CD4-positive, CD25-positive, alpha-beta regulatory T cell (primary cell): ENCODE data around the gene VPS33B. TPM values are rescaled to one million over a fixed set of nuclear protein-coding genes. Genes with fewer than 3 reads are reported as not detected.

Experiments used
- ATAC-seq, 2 donors: fragments of 150-1000 bp; cut with Tn5 transposase; one replicate each; pipeline ENCODE4 v1.10.0; 2021; ENCODE audit warnings: low read depth in 2 of 2, moderate number of reproducible peaks in 2 of 2, moderate library complexity in 1 of 2
- DNase-seq, 3 donors: peaks; one replicate each; pipeline versions ENCODE4 v3.0.0 to v3.0.0-alpha.2; 2012 to 2022; ENCODE audit warnings: mixed read lengths in 1 of 3
- H3K27ac ChIP-seq: one replicate; pipeline ENCODE4 v1.7.0; 2013; ENCODE audit warnings: mild to moderate bottlenecking, low read length; ENCODE audit not compliant: insufficient read depth, poor library complexity, severe bottlenecking
- H3K27me3 ChIP-seq: one replicate; pipeline ENCODE4 v1.7.0; 2013; ENCODE audit warnings: low read length; ENCODE audit not compliant: control insufficient read depth, insufficient read depth
- H3K36me3 ChIP-seq: one replicate; pipeline ENCODE4 v1.7.0; 2013; ENCODE audit warnings: mild to moderate bottlenecking, low read length, moderate library complexity; ENCODE audit not compliant: control insufficient read depth, insufficient read depth
- H3K4me1 ChIP-seq: 2 replicates; pipeline ENCODE4 v1.7.0; 2013; ENCODE audit warnings: mild to moderate bottlenecking, low read length; ENCODE audit not compliant: insufficient read depth, control insufficient read depth, poor library complexity, severe bottlenecking
- H3K4me3 ChIP-seq: one replicate; pipeline ENCODE4 v1.7.0; 2013; ENCODE audit warnings: low read depth, mild to moderate bottlenecking, low read length, moderate library complexity
- H3K9me3 ChIP-seq, 2 experiments: 1 replicate in 1 of 2; 2 replicates in 1 of 2; pipeline ENCODE4 v1.7.0; 2013; ENCODE audit warnings: low read length in 2 of 2, mild to moderate bottlenecking in 1 of 2, moderate library complexity in 1 of 2; ENCODE audit not compliant: control insufficient read depth in 2 of 2
- H3K27ac Mint-ChIP-seq, 3 donors: one replicate each; pipeline ENCODE4 v1.8.0; 2020 to 2022; ENCODE audit warnings: mild to moderate bottlenecking in 3 of 3, mixed read lengths in 3 of 3, moderate library complexity in 2 of 3
- H3K27me3 Mint-ChIP-seq: one replicate; pipeline ENCODE4 v1.8.0; 2022; ENCODE audit warnings: mild to moderate bottlenecking, mixed read lengths
- H3K36me3 Mint-ChIP-seq: one replicate; pipeline ENCODE4 v1.8.0; 2020; ENCODE audit warnings: mixed read lengths
- H3K4me1 Mint-ChIP-seq, 4 donors: one replicate each; pipeline ENCODE4 v1.8.0; 2020 to 2022; ENCODE audit warnings: mixed read lengths in 4 of 4, mild to moderate bottlenecking in 1 of 4
- H3K4me3 Mint-ChIP-seq, 4 donors: one replicate each; pipeline ENCODE4 v1.8.0; 2020 to 2022; ENCODE audit warnings: mild to moderate bottlenecking in 4 of 4, mixed read lengths in 4 of 4, moderate library complexity in 3 of 4
- H3K9me3 Mint-ChIP-seq, 7 donors: one replicate each; pipeline ENCODE4 v1.8.0; 2020 to 2022; ENCODE audit warnings: mixed read lengths in 7 of 7, mild to moderate bottlenecking in 3 of 7, moderate library complexity in 2 of 7
- polyA plus RNA-seq, 4 donors: library from polyadenylated mRNA; unstranded; fragments of 300-500 nt; fragmentation: Illumina TruSeq; gene quantifications; one replicate each; pipeline ENCODE4 v1.2.3, GENCODE V29; 2021
- total RNA-seq: library from RNA; stranded (reverse); gene quantifications from one replicate; pipeline ENCODE4 v1.2.3, GENCODE V29; 2022

The VPS33B gene
- total and polyA plus RNA-seq, 5 donors from 2014 or later: 5.5 to 22.2 (median 9.4) TPM

DNA sequence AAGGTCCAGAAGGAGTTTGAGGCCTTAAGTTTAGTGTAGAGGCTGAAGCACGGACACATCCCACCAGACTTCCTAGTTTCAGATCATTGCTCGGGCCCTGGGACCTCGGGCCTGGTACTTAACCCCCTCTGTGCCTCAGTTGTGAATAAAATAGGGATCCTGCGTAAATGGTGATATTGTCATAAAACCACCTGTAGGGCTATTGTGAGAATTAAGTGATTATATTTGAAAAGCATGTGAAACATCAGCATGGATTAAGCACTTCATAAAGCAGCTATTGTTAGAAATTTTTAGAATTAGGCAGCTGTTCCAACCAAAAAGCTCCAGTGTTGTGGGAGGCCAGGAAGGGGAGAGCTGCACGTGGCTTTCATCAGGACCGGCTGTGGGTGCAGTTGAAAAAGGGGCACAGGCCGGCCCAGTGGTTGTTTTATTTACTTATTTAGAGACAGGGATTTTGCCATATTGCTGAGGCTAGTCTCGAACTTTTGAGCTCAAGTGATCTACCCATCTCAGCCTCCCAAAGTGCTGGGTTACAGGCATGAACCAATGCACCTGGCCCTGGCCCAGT lies 63.3 kb downstream of the VPS33B start:
- no peaks in the 10 kb centered on the region for H3K27me3 ChIP-seq
- H3K4me3 ChIP-seq: no peak overlapping the region
- peaks cover 24% of the 10 kb centered on the region for H3K4me1 ChIP-seq
- H3K9me3 ChIP-seq: no peaks in the 10 kb centered on the region
- ATAC-seq: no peak
- Mint-ChIP-seq H3K9me3 (no peaks in the 10 kb centered on the region), H3K4me1 (peaks cover 0 to 23% (median 9%) of the 10 kb centered on the region in 4 donors), H3K27me3 (no peaks in the 10 kb centered on the region), H3K4me3 (peak overlapping the region in 2 of 4 donors; percentile 29 to 75), H3K36me3 (peaks cover 21% of the 10 kb centered on the region), H3K27ac (peak overlapping the region in 2 of 3 donors; percentile 26 to 37)
- H3K27ac ChIP-seq: no peak overlapping the region
- peaks cover 28% of the 10 kb centered on the region for H3K36me3 ChIP-seq
- no peak for DNase-seq

GRCh38 chr15:90957791-90958190 lies 64.6 kb downstream of the VPS33B start:
- H3K4me1 Mint-ChIP-seq: peaks cover 0 to 26% (median 9%) of the 10 kb centered on the region in 4 donors
- H3K36me3 Mint-ChIP-seq: peaks cover 19% of the 10 kb centered on the region
- no peaks in the 10 kb centered on the region for H3K9me3 Mint-ChIP-seq
- peaks cover 24% of the 10 kb centered on the region for H3K4me1 ChIP-seq
- no peaks in the 10 kb centered on the region for H3K27me3 Mint-ChIP-seq
- ATAC-seq (no peak), DNase-seq (no peak)
- H3K27ac Mint-ChIP-seq: peak overlapping the region in 2 of 3 donors; percentile 54 to 62
- H3K4me3 Mint-ChIP-seq: peak overlapping the region in 3 of 4 donors; percentile 29 to 78 (median 50)
- no peak overlapping the region for H3K4me3 ChIP-seq
- H3K9me3 ChIP-seq: no peaks in the 10 kb centered on the region
- H3K27ac ChIP-seq: no peak overlapping the region
- peaks cover 28% of the 10 kb centered on the region for H3K36me3 ChIP-seq
- no peaks in the 10 kb centered on the region for H3K27me3 ChIP-seq

DNA sequence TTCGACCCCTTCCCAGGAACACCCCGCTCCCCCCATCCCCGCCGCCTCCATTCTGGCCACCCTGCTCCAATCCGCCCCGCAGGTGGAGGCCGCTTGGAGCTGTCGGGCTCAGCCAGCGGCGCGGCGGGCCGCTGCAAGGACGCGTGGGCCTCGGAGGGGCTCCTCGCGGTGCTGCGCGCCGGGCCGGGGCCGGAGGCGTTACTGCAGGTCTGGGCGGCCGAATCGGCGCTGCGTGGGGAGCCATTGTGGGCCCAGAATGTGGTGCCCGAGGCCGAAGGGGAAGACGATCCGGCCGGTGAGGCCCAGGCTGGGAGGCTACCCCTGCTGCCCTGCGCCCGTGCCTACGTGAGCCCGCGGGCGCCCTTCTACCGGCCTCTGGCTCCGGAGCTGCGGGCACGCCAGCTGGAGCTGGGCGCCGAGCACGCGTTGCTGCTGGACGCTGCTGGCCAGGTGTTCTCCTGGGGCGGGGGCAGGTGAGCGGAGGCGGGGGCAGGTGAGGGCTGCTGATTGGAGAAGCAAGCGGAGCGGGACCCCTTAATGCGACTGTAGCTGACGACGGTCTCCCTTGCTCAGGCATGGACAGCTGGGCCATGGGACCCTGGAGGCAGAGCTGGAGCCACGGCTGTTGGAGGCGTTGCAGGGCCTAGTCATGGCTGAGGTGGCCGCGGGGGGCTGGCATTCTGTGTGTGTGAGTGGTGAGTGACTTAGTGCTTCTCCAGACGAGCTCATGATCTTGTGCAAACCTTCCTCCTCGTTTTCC lies 65.2 kb downstream of the VPS33B start:
- H3K4me1 ChIP-seq: peaks cover 24% of the 10 kb centered on the region
- Mint-ChIP-seq H3K36me3 (peaks cover 23% of the 10 kb centered on the region), H3K27ac (peak overlapping the region in 2 of 3 donors; percentile 54 to 62), H3K4me1 (peaks cover 0 to 26% (median 8%) of the 10 kb centered on the region in 4 donors), H3K4me3 (peak overlapping the region in 3 of 4 donors; percentile 29 to 78 (median 50)), H3K27me3 (no peaks in the 10 kb centered on the region), H3K9me3 (peaks cover 0 to 1% (median 0%) of the 10 kb centered on the region in 7 donors)
- H3K4me3 ChIP-seq: no peak overlapping the region
- H3K36me3 ChIP-seq: peaks cover 25% of the 10 kb centered on the region
- no peaks in the 10 kb centered on the region for H3K27me3 ChIP-seq
- no peaks in the 10 kb centered on the region for H3K9me3 ChIP-seq
- no peak for ATAC-seq
- DNase-seq: no peak
- H3K27ac ChIP-seq: no peak overlapping the region

- peaks cover 0 to 26% (median 7%) of the 10 kb centered on the region in 4 donors for H3K4me1 Mint-ChIP-seq
- H3K27me3 Mint-ChIP-seq: no peaks in the 10 kb centered on the region
- Histone ChIP-seq H3K27me3 (no peaks in the 10 kb centered on the region), H3K4me1 (peaks cover 24% of the 10 kb centered on the region), H3K9me3 (no peaks in the 10 kb centered on the region), H3K36me3 (peaks cover 25% of the 10 kb centered on the region), H3K4me3 (no peak overlapping the region), H3K27ac (no peak overlapping the region)
- peaks cover 0 to 1% (median 0%) of the 10 kb centered on the region in 7 donors for H3K9me3 Mint-ChIP-seq
- DNase-seq (peak; percentile 38 to 68 (median 57)), ATAC-seq (no peak)
- H3K36me3 Mint-ChIP-seq: peaks cover 20% of the 10 kb centered on the region
- peak overlapping the region in 1 of 3 donors; percentile 62 for H3K27ac Mint-ChIP-seq
- peak overlapping the region; percentile 89 to 92 (median 90) for H3K4me3 Mint-ChIP-seq
Observed at GRCh38 chr15:90956274-90957030, 65.9 kb downstream of the VPS33B start.

DNA sequence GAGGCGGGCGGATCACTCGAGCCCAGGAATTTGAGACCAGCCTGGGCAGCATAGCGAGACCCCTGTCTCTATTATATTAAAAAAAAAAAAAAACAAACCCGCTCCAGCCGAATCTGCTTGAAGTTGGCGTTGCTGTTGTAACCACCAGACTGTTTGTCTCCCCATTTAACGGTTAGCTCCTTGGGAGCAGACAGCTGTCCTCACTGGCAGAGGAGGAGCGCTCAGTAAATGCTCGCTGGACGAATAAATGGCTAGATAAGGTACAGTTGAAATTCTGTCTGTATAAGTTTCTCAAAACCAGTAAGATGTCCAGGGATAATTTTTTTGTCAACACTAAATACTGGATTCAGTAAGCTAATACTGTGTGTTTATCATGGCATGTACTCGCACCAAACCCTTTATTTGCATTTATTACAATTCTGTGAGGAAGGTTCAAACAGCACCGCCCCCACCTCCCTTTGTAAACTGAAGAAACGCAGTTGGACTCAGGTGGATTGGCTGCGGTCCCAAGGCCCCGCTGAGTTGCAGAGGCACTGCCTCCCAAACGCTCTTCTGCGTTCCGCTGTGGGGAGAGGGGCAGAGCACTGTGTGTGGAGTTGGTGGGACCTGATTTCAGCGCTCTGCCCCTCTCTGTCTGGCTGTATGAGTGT lies 66.6 kb downstream of the VPS33B start:
- peaks cover 0 to 1% (median 0%) of the 10 kb centered on the region in 7 donors for H3K9me3 Mint-ChIP-seq
- H3K4me3 ChIP-seq: peak overlapping the region; percentile 71

GRCh38 chr15:90954712-90955623 lies 67.4 kb downstream of the VPS33B start, which contains the start of gene RCCD1:
Gene RCCD1, plus strand, starts transcription at chr15:90954884. Its CDS starts 1,851 bp downstream, at chr15:90956735.
- no peaks in the 10 kb centered on the region for H3K27me3 Mint-ChIP-seq
- peaks cover 14% of the 10 kb centered on the region for H3K36me3 Mint-ChIP-seq
- peaks cover 18% of the 10 kb centered on the region for H3K36me3 ChIP-seq
- DNase-seq (peak; percentile 87 to 96 (median 87)), ATAC-seq (peak; percentile 96 to 97)
- H3K27me3 ChIP-seq: no peaks in the 10 kb centered on the region
- H3K4me1 ChIP-seq: peaks cover 24% of the 10 kb centered on the region
- H3K4me1 Mint-ChIP-seq: peaks cover 0 to 26% (median 7%) of the 10 kb centered on the region in 4 donors
- no peaks in the 10 kb centered on the region for H3K9me3 ChIP-seq
- peak within 1 kb of the TSS; percentile 48 to 95 (median 93) for H3K27ac Mint-ChIP-seq
- peaks cover 0 to 1% (median 0%) of the 10 kb centered on the region in 7 donors for H3K9me3 Mint-ChIP-seq
- H3K4me3 ChIP-seq: peak within 1 kb of the TSS; percentile 71
- peak within 1 kb of the TSS; percentile 96 for H3K27ac ChIP-seq
- peak within 1 kb of the TSS; percentile 89 to 96 (median 91) for H3K4me3 Mint-ChIP-seq

More for the DNA sequence above, 66.6 kb downstream of the VPS33B start:
- Histone ChIP-seq H3K27ac (no peak overlapping the region), H3K9me3 (no peaks in the 10 kb centered on the region), H3K4me1 (peaks cover 24% of the 10 kb centered on the region), H3K36me3 (peaks cover 19% of the 10 kb centered on the region), H3K27me3 (no peaks in the 10 kb centered on the region)
- Mint-ChIP-seq H3K36me3 (peaks cover 14% of the 10 kb centered on the region), H3K4me1 (peaks cover 0 to 26% (median 7%) of the 10 kb centered on the region in 4 donors), H3K4me3 (peak overlapping the region; percentile 89 to 96 (median 91)), H3K27me3 (no peaks in the 10 kb centered on the region), H3K27ac (peak overlapping the region in 2 of 3 donors; percentile 62 to 93)
- DNase-seq (peak in 1 of 3 donors; percentile 15), ATAC-seq (no peak)
